Smooth muscle cell (in vitro differentiated cells): ENCODE measurements around the gene ACADSB. TPM values are rescaled to one million over a fixed set of nuclear protein-coding genes. Genes with fewer than 3 reads are reported as not detected.

ENCODE experiments used
- DNase-seq: peaks from one replicate; lab custom pipeline; 2025; ENCODE audit not compliant: unreplicated experiment; lab: John Stamatoyannopoulos, UW
- H2AFZ ChIP-seq: fragments of 200-600 bp; sonication (generic); 2 replicates; pipeline ENCODE4 v1.6.0; 2016; ENCODE audit warnings: antibody characterized with exemption, low read depth, mild to moderate bottlenecking
- H3F3A ChIP-seq: fragments of 200-600 bp; sonication (generic); 2 replicates; pipeline ENCODE4 v1.6.0; 2017; ENCODE audit warnings: antibody characterized with exemption, low read depth
- H3K27ac ChIP-seq: fragments of 200-600 bp; sonication (generic); 2 replicates; pipeline ENCODE4 v1.5.1; 2016; ENCODE audit warnings: low read depth, mild to moderate bottlenecking
- H3K27me3 ChIP-seq: fragments of 200-600 bp; sonication (generic); 2 replicates; pipeline ENCODE4 v1.6.1; 2016; ENCODE audit warnings: low read depth, mild to moderate bottlenecking
- H3K36me3 ChIP-seq: fragments of 200-600 bp; sonication (generic); 2 replicates; pipeline ENCODE4 v1.5.1; 2016; ENCODE audit warnings: low read depth
- H3K4me1 ChIP-seq: fragments of 200-600 bp; sonication (generic); 2 replicates; pipeline ENCODE4 v1.5.1; 2016; ENCODE audit warnings: low read depth
- H3K4me2 ChIP-seq: fragments of 200-600 bp; sonication (generic); 2 replicates; pipeline ENCODE4 v1.6.0; 2016; ENCODE audit warnings: mild to moderate bottlenecking
- H3K4me3 ChIP-seq: fragments of 200-600 bp; sonication (generic); 2 replicates; pipeline ENCODE4 v1.5.1; 2016; ENCODE audit warnings: mild to moderate bottlenecking
- H3K79me2 ChIP-seq: fragments of 200-600 bp; sonication (generic); 2 replicates; pipeline ENCODE4 v1.6.0; 2016; ENCODE audit warnings: low read depth, mild to moderate bottlenecking
- H3K9ac ChIP-seq: fragments of 200-600 bp; sonication (generic); 2 replicates; pipeline ENCODE4 v1.6.0; 2016; ENCODE audit warnings: low read depth
- H3K9me3 ChIP-seq: fragments of 200-600 bp; sonication (generic); replicated peaks from 2 replicates; pipeline ENCODE4 v1.5.1; 2016; ENCODE audit warnings: low read depth
- H4K20me1 ChIP-seq: fragments of 200-600 bp; sonication (generic); 2 replicates; pipeline ENCODE4 v1.6.0; 2016; ENCODE audit warnings: low read depth
- CTCF ChIP-seq: fragments of 200-600 bp; sonication (generic); IDR thresholded peaks from 2 replicates; pipeline ENCODE4 v1.5.1; 2017; ENCODE audit warnings: borderline replicate concordance, mild to moderate bottlenecking, antibody characterized with exemption; ENCODE audit not compliant: insufficient read depth, poor library complexity, severe bottlenecking
- WGBS: methylation state at CpG from one replicate; pipeline ENCODE4 v1.1.7; 2016; ENCODE audit warnings: low lambda C conversion rate; 5-methylcytosine and 5-hydroxymethylcytosine counted together
- polyA plus RNA-seq: library from polyadenylated mRNA; unstranded; fragments of >200 nt; fragmentation: Nextera tagmentation; extraction: Ambion mirVana; gene quantifications from 2 replicates; pipeline ENCODE4 v1.2.1, GENCODE V29; 2016
- total RNA-seq: library from RNA; depleted of rRNA; stranded (reverse); fragments of >200 nt; gene quantifications from 2 replicates; pipeline ENCODE4 v1.2.3, GENCODE V29; 2014

The ACADSB gene
- total and polyA plus RNA-seq, 2 experiments from 2014 or later: 2.9 to 3.2 TPM

GRCh38 chr10:123068087-123068853, 59.5 kb downstream of the ACADSB start:
- 94% methylated on average over 9 of the region's 10 CpGs for WGBS
- Histone ChIP-seq H2AFZ (no peak overlapping the region), H3K4me1 (peaks cover 12% of the 10 kb centered on the region), H3K9ac (no peak overlapping the region), H3K27ac (no peak overlapping the region), H3F3A (no peaks in the 10 kb centered on the region), H3K9me3 (no peaks in the 10 kb centered on the region), H3K79me2 (no peaks in the 10 kb centered on the region), H4K20me1 (no peaks in the 10 kb centered on the region), H3K36me3 (no peaks in the 10 kb centered on the region), H3K4me2 (no peak overlapping the region), H3K4me3 (no peak overlapping the region), H3K27me3 (peaks cover 29% of the 10 kb centered on the region)
- TF ChIP-seq CTCF: no peak
- DNase-seq: no peak

- Histone ChIP-seq H3K36me3 (no peaks in the 10 kb centered on the region), H3K9ac (no peak overlapping the region), H3K4me3 (no peak overlapping the region), H3K4me1 (peaks cover 12% of the 10 kb centered on the region), H2AFZ (no peak overlapping the region), H4K20me1 (no peaks in the 10 kb centered on the region), H3K79me2 (no peaks in the 10 kb centered on the region), H3K4me2 (no peak overlapping the region), H3F3A (no peaks in the 10 kb centered on the region), H3K27me3 (peaks cover 30% of the 10 kb centered on the region), H3K9me3 (no peaks in the 10 kb centered on the region), H3K27ac (no peak overlapping the region)
- no peak for DNase-seq
- no peak for TF ChIP-seq CTCF
- 82% methylated on average over 8 of the region's 8 CpGs for WGBS
Observed at GRCh38 chr10:123069246-123069986, 60.6 kb downstream of the ACADSB start.

GRCh38 chr10:123073187-123073586, 64.4 kb downstream of the ACADSB start:
- Histone ChIP-seq H3K27me3 (peaks cover 30% of the 10 kb centered on the region), H3K9me3 (no peaks in the 10 kb centered on the region), H3K79me2 (no peaks in the 10 kb centered on the region), H3K36me3 (no peaks in the 10 kb centered on the region), H3F3A (no peaks in the 10 kb centered on the region), H4K20me1 (no peaks in the 10 kb centered on the region), H3K4me2 (no peak overlapping the region), H3K9ac (no peak overlapping the region), H3K27ac (no peak overlapping the region), H3K4me1 (peaks cover 12% of the 10 kb centered on the region), H2AFZ (no peak overlapping the region), H3K4me3 (no peak overlapping the region)
- 81% methylated on average over 6 of the region's 6 CpGs for WGBS
- DNase-seq: no peak
- no peak for TF ChIP-seq CTCF
